H1 (cell line): ENCODE measurements around the gene LPAR6. TPM values are rescaled to one million over a fixed set of nuclear protein-coding genes. Genes with fewer than 3 reads are reported as not detected.

ENCODE experiments used
- CTCF ChIA-PET: fragments of 300-600 bp; sonication (Branson Sonifier 250); formaldehyde crosslinking; loops from one replicate; lab custom pipeline; 2021; ENCODE audit not compliant: partially characterized antibody; lab: Charles Lee
- POLR2A ChIA-PET: fragments of 300-600 bp; sonication (Branson Sonifier 250); formaldehyde crosslinking; loops from one replicate; lab custom pipeline; 2021; ENCODE audit warnings: inconsistent platforms; ENCODE audit not compliant: partially characterized antibody; lab: Charles Lee
- DNase-seq, 2 experiments: peaks; one replicate each; pipeline versions ENCODE4 v3.0.0 to v3.0.0-alpha.2; 2010 to 2022; ENCODE audit warnings: low spot score in 2 of 2, low read depth in 1 of 2, mixed read lengths in 1 of 2
- FAIRE-seq: peaks from 2 replicates; lab custom pipeline; 2011; peaks lifted over from hg19 to GRCh38; lab: Jason Lieb, UNC
- H2AFZ ChIP-seq: 2 replicates; pipeline ENCODE4 v1.8.1; 2012; ENCODE audit warnings: low read length, inconsistent platforms
- H2AK5ac ChIP-seq: 2 replicates; pipeline ENCODE4 v1.6.1; 2013; ENCODE audit warnings: low read depth, low read length
- H2BK120ac ChIP-seq: replicated peaks from 2 replicates; pipeline ENCODE3; 2013; ENCODE audit warnings: low read depth, low read length, inconsistent platforms
- H2BK12ac ChIP-seq: 2 replicates; pipeline ENCODE4 v1.6.1; 2013; ENCODE audit warnings: low read depth, low read length
- H2BK15ac ChIP-seq: 2 replicates; pipeline ENCODE4 v1.6.1; 2013; ENCODE audit warnings: low read length
- H2BK20ac ChIP-seq: 2 replicates; pipeline ENCODE4 v1.6.1; 2013; ENCODE audit warnings: low read length
- H2BK5ac ChIP-seq: 2 replicates; pipeline ENCODE4 v1.6.1; 2013; ENCODE audit warnings: low read depth, low read length
- H3K14ac ChIP-seq: 2 replicates; pipeline ENCODE4 v1.6.1; 2013; ENCODE audit warnings: inconsistent platforms; ENCODE audit not compliant: insufficient read length
- H3K18ac ChIP-seq: 2 replicates; pipeline ENCODE4 v1.6.1; 2013; ENCODE audit warnings: low read length; ENCODE audit errors: extremely low read depth
- H3K23ac ChIP-seq: 2 replicates; pipeline ENCODE4 v1.6.1; 2013; ENCODE audit warnings: inconsistent platforms; ENCODE audit not compliant: insufficient read length
- H3K23me2 ChIP-seq: 2 replicates; pipeline ENCODE4 v1.6.1; 2013; ENCODE audit warnings: low read depth, low read length
- H3K27ac ChIP-seq: 2 replicates; pipeline ENCODE4 v1.6.1; 2011; ENCODE audit warnings: low read depth, low read length, inconsistent platforms
- H3K27me3 ChIP-seq, 4 experiments: replicated peaks in 1 of 4; 1 replicate in 1 of 4; 2 replicates in 3 of 4; pipeline versions ENCODE4 v1.6.1 to v1.8.1; 2011 to 2013; ENCODE audit warnings: low read length in 3 of 4, mild to moderate bottlenecking in 3 of 4, inconsistent platforms in 2 of 4, mixed read lengths in 2 of 4, moderate library complexity in 1 of 4; ENCODE audit not compliant: control insufficient read depth in 3 of 4, insufficient read depth in 3 of 4; ENCODE audit errors: extremely low read depth in 1 of 4
- H3K36me3 ChIP-seq, 4 experiments: 2 replicates each; pipeline versions ENCODE4 v1.6.1 to v1.8.1; 2011 to 2013; ENCODE audit warnings: mild to moderate bottlenecking in 4 of 4, low read length in 3 of 4, moderate library complexity in 2 of 4, control low read depth in 1 of 4, inconsistent platforms in 1 of 4; ENCODE audit not compliant: insufficient read depth in 4 of 4, control insufficient read depth in 2 of 4
- H3K4ac ChIP-seq: replicated peaks from 2 replicates; pipeline ENCODE3; 2013; ENCODE audit warnings: low read length, low read depth, mixed read lengths, inconsistent platforms; ENCODE audit not compliant: insufficient read length
- H3K4me1 ChIP-seq, 4 experiments: replicated peaks in 1 of 4; 1 replicate in 1 of 4; 2 replicates in 3 of 4; pipeline versions ENCODE4 v1.6.1 to v1.8.1; 2011 to 2013; ENCODE audit warnings: low read length in 3 of 4, inconsistent platforms in 2 of 4, mixed read lengths in 1 of 4; ENCODE audit not compliant: insufficient read depth in 4 of 4, control insufficient read depth in 3 of 4
- H3K4me2 ChIP-seq, 2 experiments: 2 replicates each; pipeline versions ENCODE4 v1.6.1 to v1.8.1; 2011 to 2013; ENCODE audit warnings: low read depth in 2 of 2, low read length in 2 of 2, control low read depth in 1 of 2, inconsistent platforms in 1 of 2, mild to moderate bottlenecking in 1 of 2; ENCODE audit not compliant: insufficient read depth in 1 of 2
- H3K4me3 ChIP-seq, 4 experiments: fragments of 200-600, 300-600 bp in 1 of 4; sonication (generic), shearing (Covaris generic), sonication (Bioruptor Twin) in 1 of 4; 2 replicates each; pipeline versions ENCODE4 v1.5.1 to v1.8.1; 2011 to 2016; ENCODE audit warnings: low read length in 4 of 4, low read depth in 3 of 4, control low read depth in 2 of 4, inconsistent platforms in 2 of 4, mild to moderate bottlenecking in 2 of 4, mixed read lengths in 1 of 4, moderate library complexity in 1 of 4; ENCODE audit not compliant: insufficient read depth in 2 of 4; ENCODE audit errors: extremely low read depth in 1 of 4
- H3K56ac ChIP-seq: replicated peaks from 2 replicates; pipeline ENCODE3; 2013; ENCODE audit warnings: low read depth, mild to moderate bottlenecking, mixed read lengths, low read length, inconsistent platforms; ENCODE audit not compliant: insufficient read length
- H3K79me1 ChIP-seq: 2 replicates; pipeline ENCODE4 v1.6.1; 2013; ENCODE audit warnings: low read depth, low read length, control low read depth
- H3K79me2 ChIP-seq, 2 experiments: 2 replicates each; pipeline versions ENCODE4 v1.6.1 to v1.8.1; 2012 to 2013; ENCODE audit warnings: low read length in 2 of 2, mild to moderate bottlenecking in 2 of 2, inconsistent platforms in 1 of 2; ENCODE audit not compliant: insufficient read depth in 2 of 2, control insufficient read depth in 1 of 2
- H3K9ac ChIP-seq, 4 experiments: replicated peaks in 1 of 4; 1 replicate in 1 of 4; 2 replicates in 3 of 4; pipeline versions ENCODE4 v1.6.1 to v1.8.1; 2011 to 2013; ENCODE audit warnings: low read depth in 3 of 4, low read length in 3 of 4, control low read depth in 2 of 4, mild to moderate bottlenecking in 2 of 4, moderate library complexity in 2 of 4, inconsistent platforms in 1 of 4; ENCODE audit errors: extremely low read depth in 1 of 4
- H3K9me3 ChIP-seq, 2 experiments: 2 replicates each; pipeline versions ENCODE4 v1.6.1 to v1.8.1; 2012 to 2013; ENCODE audit warnings: mild to moderate bottlenecking in 2 of 2, moderate library complexity in 2 of 2, control low read depth in 1 of 2, inconsistent platforms in 1 of 2, low read depth in 1 of 2, low read length in 1 of 2, mixed read lengths in 1 of 2; ENCODE audit not compliant: insufficient read depth in 2 of 2
- H4K20me1 ChIP-seq, 2 experiments: replicated peaks in 1 of 2; 2 replicates each; pipeline versions ENCODE3 to v1.8.1; 2011 to 2013; ENCODE audit warnings: inconsistent platforms in 2 of 2, low read length in 2 of 2, mild to moderate bottlenecking in 1 of 2; ENCODE audit not compliant: insufficient read depth in 2 of 2, control insufficient read depth in 1 of 2
- H4K5ac ChIP-seq: 2 replicates; pipeline ENCODE4 v1.6.1; 2013; ENCODE audit warnings: low read length, low read depth, mixed read lengths, inconsistent platforms; ENCODE audit not compliant: insufficient read length
- H4K8ac ChIP-seq: 2 replicates; pipeline ENCODE4 v1.8.0; 2013; ENCODE audit warnings: mild to moderate bottlenecking, moderate library complexity, low read length, inconsistent platforms; ENCODE audit not compliant: insufficient read depth; ENCODE audit errors: extremely low read depth
- H4K91ac ChIP-seq: replicated peaks from 2 replicates; pipeline ENCODE3; 2013; ENCODE audit warnings: low read length, mixed read lengths, inconsistent platforms; ENCODE audit not compliant: insufficient read length
- CBX5 ChIP-seq: fragments of 300-800, 300-1000 bp; sonication (generic); IDR thresholded peaks from 2 replicates; pipeline ENCODE4 v1.7.1; 2016; ENCODE audit warnings: antibody characterized with exemption, low read length, low read depth
- CREB1 ChIP-seq: IDR thresholded peaks from 2 replicates; pipeline ENCODE4 v1.6.1; 2012; ENCODE audit warnings: inconsistent platforms
- JUN ChIP-seq: IDR thresholded peaks from 2 replicates; pipeline ENCODE4 v1.6.1; 2011; ENCODE audit warnings: low read depth, mild to moderate bottlenecking, improper control_type of control experiment, low read length
- KDM1A ChIP-seq: fragments of 200-600, 300-600 bp; sonication (generic); IDR thresholded peaks from 2 replicates; pipeline ENCODE4 v1.7.1; 2016; ENCODE audit warnings: mild to moderate bottlenecking, low read length, borderline replicate concordance
- KDM4A ChIP-seq: IDR thresholded peaks from one replicate; pipeline ENCODE4 v1.7.1; 2012; ENCODE audit warnings: low read depth, mild to moderate bottlenecking, moderate library complexity, low read length, inconsistent platforms; ENCODE audit not compliant: severe bottlenecking
- RBBP5 ChIP-seq: IDR thresholded peaks from 2 replicates; pipeline ENCODE4 v1.7.1; 2012; ENCODE audit warnings: low read depth, mild to moderate bottlenecking, inconsistent platforms, low read length, moderate library complexity, borderline replicate concordance
- SP2 ChIP-seq: IDR thresholded peaks from 2 replicates; pipeline ENCODE4 v1.6.1; 2012; ENCODE audit warnings: mild to moderate bottlenecking, low read length, inconsistent platforms
- TBP ChIP-seq: IDR thresholded peaks from 2 replicates; pipeline ENCODE4 v1.6.1; 2011; ENCODE audit warnings: low read depth, low read length, improper control_type of control experiment
- TEAD4 ChIP-seq: IDR thresholded peaks from 2 replicates; pipeline ENCODE4 v1.6.1; 2012; ENCODE audit warnings: low read depth, low read length, inconsistent platforms, mixed read lengths
- WGBS, 2 experiments: shearing (Covaris generic) in 1 of 2; methylation state at CpG; one replicate each; pipeline versions ENCODE4 v1.1.6 to v1.1.7; 2013 to 2015; ENCODE audit warnings: low lambda C conversion rate in 2 of 2, mixed read lengths in 2 of 2, inconsistent platforms in 1 of 2, low coverage in 1 of 2, missing lambda C conversion rate in 1 of 2; ENCODE audit not compliant: insufficient replicate concordance in 2 of 2, insufficient coverage in 1 of 2, insufficient read length in 1 of 2; ENCODE audit errors: extremely low coverage in 1 of 2, missing lambda C conversion rate in 1 of 2; 5-methylcytosine and 5-hydroxymethylcytosine counted together
- polyA plus RNA-seq, 7 experiments: library from polyadenylated mRNA; depleted of rRNA in 3 of 7; stranded (reverse) in 5 of 7; unstranded in 2 of 7; fragments of >200 nt in 5 of 7; fragments of 200-250 nt in 2 of 7; gene quantifications; 1 replicate in 5 of 7; 2 replicates in 1 of 7; 4 replicates in 1 of 7; pipeline versions ENCODE4 v1.2.1 to v1.2.3, GENCODE V29; 2011 to 2013; ENCODE audit warnings: missing spikeins in 2 of 7, mixed read lengths in 2 of 7
- total RNA-seq: library from RNA; stranded (reverse); fragmentation: NEBNext Ultra II Directional; extraction: Animal tissue kit (Norgen Biotek cat#: 25700); gene quantifications from 2 replicates; pipeline ENCODE4 v1.2.1, GENCODE V29; 2021
- TF ChIP-seq, protein P1 (sequence below): IDR thresholded peaks from 2 replicates; pipeline ENCODE4 v1.6.1; 2011; ENCODE audit warnings: low read depth, mild to moderate bottlenecking, low read length; ENCODE audit not compliant: insufficient read depth
- TF ChIP-seq, protein P2 (sequence below): IDR thresholded peaks from 2 replicates; pipeline ENCODE4 v1.6.1; 2012; ENCODE audit warnings: low read length, inconsistent platforms

The LPAR6 gene
- total and polyA plus RNA-seq, 2 of the 8 experiments (the other 6 are each of a cell fraction or from before 2014, with no cell fraction given) = 0.50 to 0.97 TPM

DNA sequence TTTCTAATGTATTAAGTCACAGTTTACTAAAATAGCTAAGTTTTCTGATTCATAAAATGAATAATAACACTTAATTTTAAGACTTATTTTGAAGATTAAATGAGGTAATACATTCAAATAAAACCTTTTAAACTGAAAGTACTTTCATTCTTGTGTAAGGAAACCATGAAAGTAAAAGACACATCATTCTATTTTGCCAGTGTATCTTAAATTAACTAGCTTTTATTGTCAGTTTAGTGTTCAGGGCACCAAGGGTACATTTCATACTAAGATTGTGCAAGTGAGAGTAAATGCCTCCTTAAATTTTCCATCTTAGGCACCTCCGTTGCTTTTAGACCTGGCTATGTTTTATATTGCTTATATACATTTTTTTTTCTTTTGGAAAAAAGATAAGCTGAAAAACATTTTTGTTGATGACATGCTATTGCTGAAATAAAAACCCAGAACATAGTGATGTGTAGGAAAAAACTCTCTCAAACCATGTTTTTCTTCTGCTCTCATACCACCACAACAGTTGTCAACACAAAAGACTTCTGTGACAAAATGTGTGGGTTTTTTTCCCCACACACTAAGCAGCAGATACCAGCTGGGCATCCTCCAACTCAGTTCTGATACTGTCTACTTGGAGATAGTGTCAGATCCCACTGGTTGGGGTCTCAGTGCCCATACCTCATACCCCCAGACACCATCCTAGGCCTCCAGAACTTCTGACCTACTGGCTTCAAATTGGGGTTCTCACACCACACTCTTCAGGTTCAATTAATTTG is 30.7 kb upstream of the LPAR6 start:
- no peak overlapping the region for H2BK5ac ChIP-seq
- no peak overlapping the region for H2BK15ac ChIP-seq
- H3K4me1 ChIP-seq = no peaks in the 10 kb centered on the region
- no peaks in the 10 kb centered on the region for H3K36me3 ChIP-seq
- no peaks in the 10 kb centered on the region for H3K79me2 ChIP-seq
- no peak overlapping the region for H2AK5ac ChIP-seq
- DNase-seq (no peak), FAIRE-seq (no peak)
- CTCF ChIA-PET = no interaction called here
- H2BK120ac ChIP-seq = no peak overlapping the region
- no peaks in the 10 kb centered on the region for H3K9me3 ChIP-seq
- H3K4me2 ChIP-seq = no peak overlapping the region
- H3K14ac ChIP-seq = no peak overlapping the region
- H2BK12ac ChIP-seq = no peak overlapping the region
- H4K20me1 ChIP-seq = no peaks in the 10 kb centered on the region
- WGBS, 2 experiments = 91% methylated on average over 1 of the region's 1 CpG; no CpG with 5 or more reads in 1 of the 2 experiments
- H3K4me3 ChIP-seq = no peak overlapping the region
- H3K9ac ChIP-seq = no peak overlapping the region
- no peaks in the 10 kb centered on the region for H3K79me1 ChIP-seq
- H4K91ac ChIP-seq = no peak overlapping the region
- H4K8ac ChIP-seq = peak overlapping the region; percentile 89; the same call in 1 of the 2 replicates
- H3K27ac ChIP-seq = no peak overlapping the region
- no peak overlapping the region for H3K23ac ChIP-seq
- H3K18ac ChIP-seq = no peak overlapping the region
- H3K4ac ChIP-seq = no peak overlapping the region
- no peak overlapping the region for H2AFZ ChIP-seq
- POLR2A ChIA-PET = no interaction called here
- no peak overlapping the region for H2BK20ac ChIP-seq
- no peaks in the 10 kb centered on the region for H3K27me3 ChIP-seq
- H3K23me2 ChIP-seq = no peaks in the 10 kb centered on the region
- H4K5ac ChIP-seq = no peak overlapping the region
- H3K56ac ChIP-seq = no peak overlapping the region
- TF ChIP-seq RBBP5 = no peak
- TF ChIP-seq KDM1A = no peak
- TF ChIP-seq, protein P1, sequence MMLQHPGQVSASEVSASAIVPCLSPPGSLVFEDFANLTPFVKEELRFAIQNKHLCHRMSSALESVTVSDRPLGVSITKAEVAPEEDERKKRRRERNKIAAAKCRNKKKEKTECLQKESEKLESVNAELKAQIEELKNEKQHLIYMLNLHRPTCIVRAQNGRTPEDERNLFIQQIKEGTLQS = no peak
- no peak for TF ChIP-seq JUN
- TF ChIP-seq TBP = no peak
- no peak for TF ChIP-seq CBX5
- TF ChIP-seq TEAD4 = no peak
- TF ChIP-seq, protein P2, sequence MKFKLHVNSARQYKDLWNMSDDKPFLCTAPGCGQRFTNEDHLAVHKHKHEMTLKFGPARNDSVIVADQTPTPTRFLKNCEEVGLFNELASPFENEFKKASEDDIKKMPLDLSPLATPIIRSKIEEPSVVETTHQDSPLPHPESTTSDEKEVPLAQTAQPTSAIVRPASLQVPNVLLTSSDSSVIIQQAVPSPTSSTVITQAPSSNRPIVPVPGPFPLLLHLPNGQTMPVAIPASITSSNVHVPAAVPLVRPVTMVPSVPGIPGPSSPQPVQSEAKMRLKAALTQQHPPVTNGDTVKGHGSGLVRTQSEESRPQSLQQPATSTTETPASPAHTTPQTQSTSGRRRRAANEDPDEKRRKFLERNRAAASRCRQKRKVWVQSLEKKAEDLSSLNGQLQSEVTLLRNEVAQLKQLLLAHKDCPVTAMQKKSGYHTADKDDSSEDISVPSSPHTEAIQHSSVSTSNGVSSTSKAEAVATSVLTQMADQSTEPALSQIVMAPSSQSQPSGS = no peak
- TF ChIP-seq SP2 = no peak
- no peak for TF ChIP-seq CREB1
- TF ChIP-seq KDM4A = no peak
